Tibial nerve (tissue), 4 donors: Measurements from ENCODE around the gene TSNAXIP1.

Experiments used
- CTCF ChIP-seq, 5 experiments: fragments of 200-600 bp in 3 of 5; fragments of 450-650 bp in 2 of 5; sonication (generic) in 3 of 5; IDR thresholded peaks; one replicate each; pipeline ENCODE4 v1.5.1; 2016 to 2019; ENCODE audit warnings: antibody characterized with exemption in 5 of 5, mild to moderate bottlenecking in 3 of 5, moderate library complexity in 2 of 5
- EP300 ChIP-seq, 2 donors: sonication (generic); formaldehyde crosslinking; IDR thresholded peaks; one replicate each; pipeline ENCODE4 v1.6.1; 2017; ENCODE audit warnings: antibody characterized with exemption in 2 of 2, mild to moderate bottlenecking in 1 of 2
- POLR2A ChIP-seq, 2 donors: fragments of 450-650 bp; IDR thresholded peaks; one replicate each; pipeline ENCODE4 v1.6.1; 2017; ENCODE audit warnings: antibody characterized with exemption in 2 of 2, mild to moderate bottlenecking in 2 of 2, moderate library complexity in 2 of 2

- no peak for TF ChIP-seq CTCF (IDR thresholded peaks at IDR 0.05)
- TF ChIP-seq POLR2A (IDR thresholded peaks at IDR 0.05): no peak
- TF ChIP-seq EP300 (IDR thresholded peaks at IDR 0.05): no peak
These were observed 31.1 kb downstream of the TSNAXIP1 start for GRCh38 chr16:67837811-67838210.
